Smooth muscle cell (in vitro differentiated cells): ENCODE measurements around the gene INPP5D. TPM values are rescaled to one million over a fixed set of nuclear protein-coding genes. Genes with fewer than 3 reads are reported as not detected.

Experiments
- DNase-seq: peaks from one replicate; lab custom pipeline; 2025; ENCODE audit not compliant: unreplicated experiment; lab: John Stamatoyannopoulos, UW
- H2AFZ ChIP-seq: fragments of 200-600 bp; sonication (generic); 2 replicates; pipeline ENCODE4 v1.6.0; 2016; ENCODE audit warnings: antibody characterized with exemption, low read depth, mild to moderate bottlenecking
- H3F3A ChIP-seq: fragments of 200-600 bp; sonication (generic); 2 replicates; pipeline ENCODE4 v1.6.0; 2017; ENCODE audit warnings: antibody characterized with exemption, low read depth
- H3K27ac ChIP-seq: fragments of 200-600 bp; sonication (generic); 2 replicates; pipeline ENCODE4 v1.5.1; 2016; ENCODE audit warnings: low read depth, mild to moderate bottlenecking
- H3K27me3 ChIP-seq: fragments of 200-600 bp; sonication (generic); 2 replicates; pipeline ENCODE4 v1.6.1; 2016; ENCODE audit warnings: low read depth, mild to moderate bottlenecking
- H3K36me3 ChIP-seq: fragments of 200-600 bp; sonication (generic); 2 replicates; pipeline ENCODE4 v1.5.1; 2016; ENCODE audit warnings: low read depth
- H3K4me1 ChIP-seq: fragments of 200-600 bp; sonication (generic); 2 replicates; pipeline ENCODE4 v1.5.1; 2016; ENCODE audit warnings: low read depth
- H3K4me2 ChIP-seq: fragments of 200-600 bp; sonication (generic); 2 replicates; pipeline ENCODE4 v1.6.0; 2016; ENCODE audit warnings: mild to moderate bottlenecking
- H3K4me3 ChIP-seq: fragments of 200-600 bp; sonication (generic); 2 replicates; pipeline ENCODE4 v1.5.1; 2016; ENCODE audit warnings: mild to moderate bottlenecking
- H3K79me2 ChIP-seq: fragments of 200-600 bp; sonication (generic); 2 replicates; pipeline ENCODE4 v1.6.0; 2016; ENCODE audit warnings: low read depth, mild to moderate bottlenecking
- H3K9ac ChIP-seq: fragments of 200-600 bp; sonication (generic); 2 replicates; pipeline ENCODE4 v1.6.0; 2016; ENCODE audit warnings: low read depth
- H3K9me3 ChIP-seq: fragments of 200-600 bp; sonication (generic); replicated peaks from 2 replicates; pipeline ENCODE4 v1.5.1; 2016; ENCODE audit warnings: low read depth
- H4K20me1 ChIP-seq: fragments of 200-600 bp; sonication (generic); 2 replicates; pipeline ENCODE4 v1.6.0; 2016; ENCODE audit warnings: low read depth
- CTCF ChIP-seq: fragments of 200-600 bp; sonication (generic); IDR thresholded peaks from 2 replicates; pipeline ENCODE4 v1.5.1; 2017; ENCODE audit warnings: borderline replicate concordance, mild to moderate bottlenecking, antibody characterized with exemption; ENCODE audit not compliant: insufficient read depth, poor library complexity, severe bottlenecking
- WGBS: methylation state at CpG from one replicate; pipeline ENCODE4 v1.1.7; 2016; ENCODE audit warnings: low lambda C conversion rate; 5-methylcytosine and 5-hydroxymethylcytosine counted together
- polyA plus RNA-seq: library from polyadenylated mRNA; unstranded; fragments of >200 nt; fragmentation: Nextera tagmentation; extraction: Ambion mirVana; gene quantifications from 2 replicates; pipeline ENCODE4 v1.2.1, GENCODE V29; 2016
- total RNA-seq: library from RNA; depleted of rRNA; stranded (reverse); fragments of >200 nt; gene quantifications from 2 replicates; pipeline ENCODE4 v1.2.3, GENCODE V29; 2014

Gene INPP5D
- total and polyA plus RNA-seq, 2 experiments from 2014 or later, result 5.6 to 17.8 TPM

- TF ChIP-seq CTCF, result no peak
- WGBS, result 93% methylated on average over 4 of the region's 4 CpGs
- no peak overlapping the region for H3K4me3 ChIP-seq
- no peaks in the 10 kb centered on the region for H3K36me3 ChIP-seq
- H3K79me2 ChIP-seq, result no peaks in the 10 kb centered on the region
- H3K9ac ChIP-seq, result no peak overlapping the region
- H4K20me1 ChIP-seq, result no peaks in the 10 kb centered on the region
- no peak for DNase-seq
- no peaks in the 10 kb centered on the region for H3K9me3 ChIP-seq
- no peak overlapping the region for H2AFZ ChIP-seq
- H3K4me2 ChIP-seq, result no peak overlapping the region
- peaks cover 2% of the 10 kb centered on the region for H3K27me3 ChIP-seq
- no peaks in the 10 kb centered on the region for H3F3A ChIP-seq
- H3K27ac ChIP-seq, result no peak overlapping the region
- H3K4me1 ChIP-seq, result no peaks in the 10 kb centered on the region
These were observed 41.0 kb downstream of the INPP5D start for GRCh38 chr2:233101141-233101540.

GRCh38 chr2:233101816-233102215 is 41.7 kb downstream of the INPP5D start:
- no peaks in the 10 kb centered on the region for H3F3A ChIP-seq
- no peak for TF ChIP-seq CTCF
- WGBS, result 84% methylated on average over 8 of the region's 8 CpGs
- H3K79me2 ChIP-seq, result no peaks in the 10 kb centered on the region
- H3K4me1 ChIP-seq, result no peaks in the 10 kb centered on the region
- no peak overlapping the region for H3K4me3 ChIP-seq
- H3K27ac ChIP-seq, result no peak overlapping the region
- H4K20me1 ChIP-seq, result no peaks in the 10 kb centered on the region
- H3K36me3 ChIP-seq, result no peaks in the 10 kb centered on the region
- H3K9ac ChIP-seq, result no peak overlapping the region
- no peak for DNase-seq
- H3K27me3 ChIP-seq, result peaks cover 2% of the 10 kb centered on the region
- H2AFZ ChIP-seq, result no peak overlapping the region
- H3K9me3 ChIP-seq, result no peaks in the 10 kb centered on the region
- no peak overlapping the region for H3K4me2 ChIP-seq

- Histone ChIP-seq H3K36me3 (no peaks in the 10 kb centered on the region), H3K9ac (no peak overlapping the region), H2AFZ (no peak overlapping the region), H3K9me3 (no peaks in the 10 kb centered on the region), H3K79me2 (no peaks in the 10 kb centered on the region), H3K4me3 (no peak overlapping the region), H3K27me3 (no peaks in the 10 kb centered on the region), H3K4me2 (no peak overlapping the region), H3F3A (no peaks in the 10 kb centered on the region), H3K27ac (no peak overlapping the region), H4K20me1 (no peaks in the 10 kb centered on the region), H3K4me1 (no peaks in the 10 kb centered on the region)
- no peak for TF ChIP-seq CTCF
- 89% methylated on average over 17 of the region's 17 CpGs for WGBS
- no peak for DNase-seq
These were observed 45.2 kb downstream of the INPP5D start for GRCh38 chr2:233105156-233105895.

GRCh38 chr2:233105930-233106329 is 45.8 kb downstream of the INPP5D start:
- no peaks in the 10 kb centered on the region for H3K4me1 ChIP-seq
- no peaks in the 10 kb centered on the region for H3K9me3 ChIP-seq
- H4K20me1 ChIP-seq, result no peaks in the 10 kb centered on the region
- no peaks in the 10 kb centered on the region for H3K36me3 ChIP-seq
- no peak overlapping the region for H3K27ac ChIP-seq
- no peak for DNase-seq
- H3K4me2 ChIP-seq, result no peak overlapping the region
- no peak overlapping the region for H2AFZ ChIP-seq
- H3K27me3 ChIP-seq, result no peaks in the 10 kb centered on the region
- H3K79me2 ChIP-seq, result no peaks in the 10 kb centered on the region
- H3K9ac ChIP-seq, result no peak overlapping the region
- TF ChIP-seq CTCF, result no peak
- WGBS, result 96% methylated on average over 4 of the region's 4 CpGs
- H3K4me3 ChIP-seq, result no peak overlapping the region
- H3F3A ChIP-seq, result no peaks in the 10 kb centered on the region
